ENCODE measurements around the gene HCLS1.
"Not testable (repeated sequence)": the region's sequence is repeated elsewhere in the genome, so short reads cannot be mapped to it uniquely, and the experiment has no call there.

HCLS1 gene

GRCh38 chr3:121626495-121626894 is 34.2 kb downstream of the HCLS1 start:
- DNase-seq (ENCODE audit: low read depth, low spot score), result no peak
- H3K27me3 ChIP-seq (ENCODE audit: insufficient read depth, insufficient read length), result no peaks in the 10 kb centered on the region
- H3K4me3 ChIP-seq (ENCODE audit: insufficient read length, low read depth), result no peak overlapping the region
- no peaks in the 10 kb centered on the region for H3K9me3 ChIP-seq (ENCODE audit: insufficient read depth, low read length)
- no peaks in the 10 kb centered on the region for H3K4me1 ChIP-seq (ENCODE audit: insufficient read depth, insufficient read length)
- no peak overlapping the region for H3K9ac ChIP-seq (ENCODE audit: insufficient read length, low read depth)
- H3K36me3 ChIP-seq (ENCODE audit: insufficient read depth, insufficient read length, low read length), result no peaks in the 10 kb centered on the region
- no peak for TF ChIP-seq YY1 (IDR thresholded peaks at IDR 0.05; ENCODE audit: insufficient read depth, insufficient read length)
- TF ChIP-seq ZNF274 (IDR thresholded peaks at IDR 0.05; ENCODE audit: low read depth, low read length), result no peak
- no peak for TF ChIP-seq SUZ12 (IDR thresholded peaks at IDR 0.05; ENCODE audit: extremely low read depth, insufficient read depth, insufficient read length)

- Histone ChIP-seq H3K9me3 (ENCODE audit: insufficient read depth, low read length) (no peaks in the 10 kb centered on the region), H3K27me3 (ENCODE audit: insufficient read depth, insufficient read length) (no peaks in the 10 kb centered on the region), H3K4me1 (ENCODE audit: insufficient read depth, insufficient read length) (no peaks in the 10 kb centered on the region), H3K4me3 (ENCODE audit: insufficient read length, low read depth) (no peak overlapping the region), H3K36me3 (ENCODE audit: insufficient read depth, insufficient read length, low read length) (no peaks in the 10 kb centered on the region), H3K9ac (ENCODE audit: insufficient read length, low read depth) (no peak overlapping the region)
- DNase-seq (ENCODE audit: low read depth, low spot score), result no peak
- no peak for TF ChIP-seq SUZ12 (IDR thresholded peaks at IDR 0.05; ENCODE audit: extremely low read depth, insufficient read depth, insufficient read length)
- TF ChIP-seq ZNF274 (IDR thresholded peaks at IDR 0.05; ENCODE audit: low read depth, low read length), result no peak
- TF ChIP-seq YY1 (IDR thresholded peaks at IDR 0.05; ENCODE audit: insufficient read depth, insufficient read length), result no peak
These were observed 36.4 kb downstream of the HCLS1 start for GRCh38 chr3:121624147-121624899.

- no peaks in the 10 kb centered on the region for H3K4me1 ChIP-seq (ENCODE audit: insufficient read depth, insufficient read length)
- H3K27me3 ChIP-seq (ENCODE audit: insufficient read depth, insufficient read length), result no peaks in the 10 kb centered on the region
- H3K9ac ChIP-seq (ENCODE audit: insufficient read length, low read depth), result no peak overlapping the region
- no peaks in the 10 kb centered on the region for H3K36me3 ChIP-seq (ENCODE audit: insufficient read depth, insufficient read length, low read length)
- no peak for DNase-seq (ENCODE audit: low read depth, low spot score)
- H3K4me3 ChIP-seq (ENCODE audit: insufficient read length, low read depth), result no peak overlapping the region
- H3K9me3 ChIP-seq (ENCODE audit: insufficient read depth, low read length), result no peaks in the 10 kb centered on the region
- TF ChIP-seq YY1 (IDR thresholded peaks at IDR 0.05; ENCODE audit: insufficient read depth, insufficient read length) (no peak), SUZ12 (IDR thresholded peaks at IDR 0.05; ENCODE audit: extremely low read depth, insufficient read depth, insufficient read length) (no peak), ZNF274 (IDR thresholded peaks at IDR 0.05; ENCODE audit: low read depth, low read length) (no peak)
These were observed 39.2 kb downstream of the HCLS1 start for GRCh38 chr3:121621491-121621890.

- H3K4me1 ChIP-seq (ENCODE audit: insufficient read depth, insufficient read length), result no peaks in the 10 kb centered on the region
- no peak overlapping the region for H3K9ac ChIP-seq (ENCODE audit: insufficient read length, low read depth)
- no peaks in the 10 kb centered on the region for H3K9me3 ChIP-seq (ENCODE audit: insufficient read depth, low read length)
- no peaks in the 10 kb centered on the region for H3K27me3 ChIP-seq (ENCODE audit: insufficient read depth, insufficient read length)
- TF ChIP-seq YY1 (IDR thresholded peaks at IDR 0.05; ENCODE audit: insufficient read depth, insufficient read length) (no peak), ZNF274 (IDR thresholded peaks at IDR 0.05; ENCODE audit: low read depth, low read length) (no peak)
- no peak for DNase-seq (ENCODE audit: low read depth, low spot score)
- H3K4me3 ChIP-seq (ENCODE audit: insufficient read length, low read depth), result no peak overlapping the region
- no peaks in the 10 kb centered on the region for H3K36me3 ChIP-seq (ENCODE audit: insufficient read depth, insufficient read length, low read length)
These were observed 41.0 kb downstream of the HCLS1 start for GRCh38 chr3:121619691-121620090.

- no peak overlapping the region for H3K4me3 ChIP-seq (ENCODE audit: insufficient read length, low read depth)
- H3K27me3 ChIP-seq (ENCODE audit: insufficient read depth, insufficient read length), result no peaks in the 10 kb centered on the region
- no peaks in the 10 kb centered on the region for H3K36me3 ChIP-seq (ENCODE audit: insufficient read depth, insufficient read length, low read length)
- peaks cover 3% of the 10 kb centered on the region for H3K4me1 ChIP-seq (ENCODE audit: insufficient read depth, insufficient read length)
- no peak for DNase-seq (ENCODE audit: low read depth, low spot score)
- H3K9me3 ChIP-seq (ENCODE audit: insufficient read depth, low read length), result no peaks in the 10 kb centered on the region
- TF ChIP-seq YY1 (IDR thresholded peaks at IDR 0.05; ENCODE audit: insufficient read depth, insufficient read length) (no peak), SUZ12 (IDR thresholded peaks at IDR 0.05; ENCODE audit: extremely low read depth, insufficient read depth, insufficient read length) (no peak), ZNF274 (IDR thresholded peaks at IDR 0.05; ENCODE audit: low read depth, low read length) (no peak)
- no peak overlapping the region for H3K9ac ChIP-seq (ENCODE audit: insufficient read length, low read depth)
These were observed 54.6 kb downstream of the HCLS1 start for GRCh38 chr3:121606106-121606505.

GRCh38 chr3:121604759-121605158 is 55.9 kb downstream of the HCLS1 start:
- H3K27me3 ChIP-seq (ENCODE audit: insufficient read depth, insufficient read length), result no peaks in the 10 kb centered on the region
- no peak for DNase-seq (ENCODE audit: low read depth, low spot score)
- TF ChIP-seq YY1 (IDR thresholded peaks at IDR 0.05; ENCODE audit: insufficient read depth, insufficient read length) (no peak), ZNF274 (IDR thresholded peaks at IDR 0.05; ENCODE audit: low read depth, low read length) (no peak), SUZ12 (IDR thresholded peaks at IDR 0.05; ENCODE audit: extremely low read depth, insufficient read depth, insufficient read length) (no peak)
- peaks cover 3% of the 10 kb centered on the region for H3K4me1 ChIP-seq (ENCODE audit: insufficient read depth, insufficient read length)
- no peaks in the 10 kb centered on the region for H3K9me3 ChIP-seq (ENCODE audit: insufficient read depth, low read length)
- no peak overlapping the region for H3K4me3 ChIP-seq (ENCODE audit: insufficient read length, low read depth)
- no peak overlapping the region for H3K9ac ChIP-seq (ENCODE audit: insufficient read length, low read depth)
- no peaks in the 10 kb centered on the region for H3K36me3 ChIP-seq (ENCODE audit: insufficient read depth, insufficient read length, low read length)

- TF ChIP-seq ZNF274 (IDR thresholded peaks at IDR 0.05; ENCODE audit: low read depth, low read length) (no peak), SUZ12 (IDR thresholded peaks at IDR 0.05; ENCODE audit: extremely low read depth, insufficient read depth, insufficient read length) (no peak), YY1 (IDR thresholded peaks at IDR 0.05; ENCODE audit: insufficient read depth, insufficient read length) (no peak)
- Histone ChIP-seq H3K4me3 (ENCODE audit: insufficient read length, low read depth) (no peak overlapping the region), H3K4me1 (ENCODE audit: insufficient read depth, insufficient read length) (peaks cover 3% of the 10 kb centered on the region), H3K36me3 (ENCODE audit: insufficient read depth, insufficient read length, low read length) (no peaks in the 10 kb centered on the region), H3K27me3 (ENCODE audit: insufficient read depth, insufficient read length) (no peaks in the 10 kb centered on the region), H3K9ac (ENCODE audit: insufficient read length, low read depth) (no peak overlapping the region), H3K9me3 (ENCODE audit: insufficient read depth, low read length) (no peaks in the 10 kb centered on the region)
- no peak for DNase-seq (ENCODE audit: low read depth, low spot score)
These were observed 59.4 kb downstream of the HCLS1 start for GRCh38 chr3:121601212-121601812.

- not testable (repeated sequence) for H3K4me1 ChIP-seq (ENCODE audit: insufficient read depth, insufficient read length); H3K9ac ChIP-seq (ENCODE audit: insufficient read length, low read depth); H3K4me3 ChIP-seq (ENCODE audit: insufficient read length, low read depth); H3K27me3 ChIP-seq (ENCODE audit: insufficient read depth, insufficient read length); H3K36me3 ChIP-seq (ENCODE audit: insufficient read depth, insufficient read length, low read length); DNase-seq (ENCODE audit: low read depth, low spot score); H3K9me3 ChIP-seq (ENCODE audit: insufficient read depth, low read length)
These were observed 60.8 kb downstream of the HCLS1 start for GRCh38 chr3:121599900-121600299.
